Stomach (tissue), 9 donors: ENCODE measurements around the gene TEAD1. TPM values are rescaled to one million over a fixed set of nuclear protein-coding genes. Genes with fewer than 3 reads are reported as not detected.

Source experiments
- DNase-seq, 2 donors: peaks; one replicate each; pipeline versions ENCODE4 v3.0.0 to v3.0.0-alpha.2; 2013 to 2019
- H3K27ac ChIP-seq, 5 donors: fragments of 200-600 bp in 4 of 5; sonication (generic) in 4 of 5; one replicate each; pipeline ENCODE4 v1.5.1; 2013 to 2019; ENCODE audit warnings: mild to moderate bottlenecking in 1 of 5, moderate library complexity in 1 of 5
- H3K27me3 ChIP-seq, 3 donors: fragments of 200-600 bp; sonication (generic); one replicate each; pipeline ENCODE4 v1.5.1; 2017 to 2019; ENCODE audit warnings: mixed run types in 1 of 3
- H3K36me3 ChIP-seq, 4 donors: fragments of 200-600 bp; sonication (generic); 1 replicate in 3 of 4; 2 replicates in 1 of 4; pipeline ENCODE4 v1.5.1; 2016 to 2019
- H3K4me1 ChIP-seq, 4 donors: fragments of 200-600 bp; sonication (generic); one replicate each; pipeline ENCODE4 v1.5.1; 2016 to 2019
- H3K4me3 ChIP-seq, 4 donors: fragments of 200-600 bp; sonication (generic) in 3 of 4; one replicate each; pipeline ENCODE4 v1.5.1; 2016 to 2019; ENCODE audit warnings: mild to moderate bottlenecking in 1 of 4
- H3K9me3 ChIP-seq, 4 donors: fragments of 200-600 bp; sonication (generic); one replicate each; pipeline ENCODE4 v1.5.1; 2016 to 2019
- EP300 ChIP-seq: sonication (generic); formaldehyde crosslinking; IDR thresholded peaks from one replicate; pipeline ENCODE4 v1.6.1; 2017; ENCODE audit warnings: antibody characterized with exemption
- POLR2A ChIP-seq, 4 donors: fragments of 450-650 bp; IDR thresholded peaks; one replicate each; pipeline ENCODE4 v1.6.1; 2016; ENCODE audit warnings: antibody characterized with exemption in 4 of 4, control low read depth in 2 of 4, mild to moderate bottlenecking in 1 of 4, moderate library complexity in 1 of 4
- POLR2AphosphoS5 ChIP-seq, 3 donors: sonication (generic); formaldehyde crosslinking; IDR thresholded peaks; one replicate each; pipeline ENCODE4 v1.6.1; 2016; ENCODE audit warnings: antibody characterized with exemption in 3 of 3
- WGBS, 5 donors: extraction: QIAGEN DNeasy Blood & Tissue Kit in 3 of 5; methylation state at CpG; one replicate each; pipeline versions ENCODE4 v1.1.5 to v1.1.7; 2013 to 2018; 5-methylcytosine and 5-hydroxymethylcytosine counted together
- intact Hi-C: fragments of 100-400 bp; cut with DNase I; formaldehyde crosslinking; loops from one replicate; pipeline ENCODE4 v1.15.1; 2023; ENCODE audit warnings: low total_unique reads
- polyA plus RNA-seq, 3 donors: library from polyadenylated mRNA; stranded (reverse); fragments of 200-250 nt; gene quantifications; one replicate each; pipeline ENCODE4 v1.2.3, GENCODE V29; 2013
- total RNA-seq, 5 donors: library from RNA; depleted of rRNA; stranded (reverse); fragments of >200 nt; gene quantifications; one replicate each; pipeline versions ENCODE4 v1.1.0 to v1.2.3, GENCODE V29; 2014 to 2016
- TF ChIP-seq, protein P1 (sequence below), 7 experiments: fragments of 450-650 bp in 4 of 7; fragments of 200-600 bp in 3 of 7; sonication (generic) in 3 of 7; IDR thresholded peaks; one replicate each; pipeline ENCODE4 v1.5.1; 2016 to 2019; ENCODE audit warnings: antibody characterized with exemption in 7 of 7, control low read depth in 2 of 7, mild to moderate bottlenecking in 1 of 7
- donor health status: healthy with polysubstance abuse.
- donor health status: Bipolar disorder and iron deficiency.
- donor health status: healthy.

The TEAD1 gene
- total and polyA plus RNA-seq, 8 donors = 4.9 to 133 (median 65.2) TPM

DNA sequence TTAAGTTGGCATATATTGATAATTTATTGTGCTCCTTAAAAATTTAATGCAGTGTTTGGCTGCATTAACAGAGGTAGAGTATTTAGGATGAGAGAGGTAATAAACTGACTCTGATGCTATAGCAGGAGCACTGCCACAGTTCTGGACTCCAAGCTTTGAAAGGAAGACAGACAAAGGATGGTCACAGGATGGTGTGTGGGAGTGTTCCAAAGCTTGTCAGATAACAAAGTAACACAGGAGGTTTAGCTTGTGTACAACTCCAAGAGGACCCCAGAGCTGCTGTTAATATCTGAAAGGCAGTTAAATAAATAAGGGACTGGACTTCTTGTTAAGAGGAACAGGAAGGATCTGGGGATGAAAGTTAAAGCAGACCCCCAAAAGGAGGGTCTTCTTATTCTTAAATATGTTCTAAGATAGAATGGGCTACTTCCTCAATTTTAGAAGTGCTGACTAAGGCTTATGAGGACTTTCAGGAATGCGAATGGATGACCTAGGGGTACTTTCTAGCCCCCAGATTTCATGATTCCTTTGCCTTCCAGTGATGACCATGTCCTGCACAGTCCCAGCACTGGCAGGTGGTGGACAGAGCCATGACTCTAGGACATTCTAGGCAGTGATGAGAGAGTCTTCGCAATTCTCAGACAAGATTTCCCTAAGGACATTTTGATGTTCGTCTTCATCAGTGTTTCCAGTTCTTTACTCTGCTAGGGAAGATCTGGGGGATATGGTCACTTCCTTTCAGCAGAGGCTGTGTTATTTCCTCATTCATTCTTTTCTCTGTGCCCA, 185.8 kb downstream of the TEAD1 start:
- TF ChIP-seq POLR2AphosphoS5 (IDR thresholded peaks at IDR 0.05) (no peak), POLR2A (IDR thresholded peaks at IDR 0.05) (no peak), EP300 (no peak)
- TF ChIP-seq, protein P1, sequence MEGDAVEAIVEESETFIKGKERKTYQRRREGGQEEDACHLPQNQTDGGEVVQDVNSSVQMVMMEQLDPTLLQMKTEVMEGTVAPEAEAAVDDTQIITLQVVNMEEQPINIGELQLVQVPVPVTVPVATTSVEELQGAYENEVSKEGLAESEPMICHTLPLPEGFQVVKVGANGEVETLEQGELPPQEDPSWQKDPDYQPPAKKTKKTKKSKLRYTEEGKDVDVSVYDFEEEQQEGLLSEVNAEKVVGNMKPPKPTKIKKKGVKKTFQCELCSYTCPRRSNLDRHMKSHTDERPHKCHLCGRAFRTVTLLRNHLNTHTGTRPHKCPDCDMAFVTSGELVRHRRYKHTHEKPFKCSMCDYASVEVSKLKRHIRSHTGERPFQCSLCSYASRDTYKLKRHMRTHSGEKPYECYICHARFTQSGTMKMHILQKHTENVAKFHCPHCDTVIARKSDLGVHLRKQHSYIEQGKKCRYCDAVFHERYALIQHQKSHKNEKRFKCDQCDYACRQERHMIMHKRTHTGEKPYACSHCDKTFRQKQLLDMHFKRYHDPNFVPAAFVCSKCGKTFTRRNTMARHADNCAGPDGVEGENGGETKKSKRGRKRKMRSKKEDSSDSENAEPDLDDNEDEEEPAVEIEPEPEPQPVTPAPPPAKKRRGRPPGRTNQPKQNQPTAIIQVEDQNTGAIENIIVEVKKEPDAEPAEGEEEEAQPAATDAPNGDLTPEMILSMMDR (IDR thresholded peaks at IDR 0.05) = no peak
- H3K36me3 ChIP-seq = no peaks in the 10 kb centered on the region
- DNase-seq = no peak
- intact Hi-C loops = no loop called here
- H3K27ac ChIP-seq = no peak overlapping the region
- no peaks in the 10 kb centered on the region for H3K9me3 ChIP-seq
- H3K27me3 ChIP-seq = no peaks in the 10 kb centered on the region
- H3K4me3 ChIP-seq = no peak overlapping the region
- peaks cover 17 to 65% (median 33%) of the 10 kb centered on the region in 4 donors for H3K4me1 ChIP-seq
- 89 to 94% (median 93%) methylated on average over 3 of the region's 3 CpGs for WGBS, 5 donors

DNA sequence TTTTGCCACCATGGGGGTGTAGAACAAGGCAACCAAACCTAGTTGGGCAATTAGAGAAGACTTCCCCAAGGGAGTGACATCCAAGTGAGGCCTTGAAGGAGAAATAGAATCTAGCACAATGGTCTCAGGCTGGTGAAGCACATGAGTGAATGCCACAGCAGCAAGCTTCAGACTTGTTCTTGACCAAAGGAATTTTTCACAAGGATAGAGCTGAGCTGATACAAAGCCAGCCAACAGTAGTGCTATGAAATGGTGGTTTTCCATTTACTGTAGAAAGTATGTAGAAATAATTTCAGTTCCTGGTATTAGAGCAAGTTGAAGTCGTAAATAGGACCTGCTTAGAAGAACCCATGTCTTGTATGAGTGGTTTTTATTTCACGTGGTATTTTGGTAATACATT, 186.6 kb downstream of the TEAD1 start:
- no peak for TF ChIP-seq POLR2A (IDR thresholded peaks at IDR 0.05)
- no peak for TF ChIP-seq EP300
- TF ChIP-seq, protein P1 (IDR thresholded peaks at IDR 0.05) = no peak
- TF ChIP-seq POLR2AphosphoS5 (IDR thresholded peaks at IDR 0.05) = no peak
- Histone ChIP-seq H3K4me1 (peaks cover 16 to 65% (median 35%) of the 10 kb centered on the region in 4 donors), H3K36me3 (no peaks in the 10 kb centered on the region), H3K27me3 (no peaks in the 10 kb centered on the region), H3K27ac (peak overlapping the region in 1 of 5 donors; percentile 11), H3K4me3 (no peak overlapping the region), H3K9me3 (no peaks in the 10 kb centered on the region)
- WGBS, 5 donors = 84 to 97% (median 87%) methylated on average over 2 of the region's 2 CpGs
- intact Hi-C loops = no loop called here
- DNase-seq = no peak

DNA sequence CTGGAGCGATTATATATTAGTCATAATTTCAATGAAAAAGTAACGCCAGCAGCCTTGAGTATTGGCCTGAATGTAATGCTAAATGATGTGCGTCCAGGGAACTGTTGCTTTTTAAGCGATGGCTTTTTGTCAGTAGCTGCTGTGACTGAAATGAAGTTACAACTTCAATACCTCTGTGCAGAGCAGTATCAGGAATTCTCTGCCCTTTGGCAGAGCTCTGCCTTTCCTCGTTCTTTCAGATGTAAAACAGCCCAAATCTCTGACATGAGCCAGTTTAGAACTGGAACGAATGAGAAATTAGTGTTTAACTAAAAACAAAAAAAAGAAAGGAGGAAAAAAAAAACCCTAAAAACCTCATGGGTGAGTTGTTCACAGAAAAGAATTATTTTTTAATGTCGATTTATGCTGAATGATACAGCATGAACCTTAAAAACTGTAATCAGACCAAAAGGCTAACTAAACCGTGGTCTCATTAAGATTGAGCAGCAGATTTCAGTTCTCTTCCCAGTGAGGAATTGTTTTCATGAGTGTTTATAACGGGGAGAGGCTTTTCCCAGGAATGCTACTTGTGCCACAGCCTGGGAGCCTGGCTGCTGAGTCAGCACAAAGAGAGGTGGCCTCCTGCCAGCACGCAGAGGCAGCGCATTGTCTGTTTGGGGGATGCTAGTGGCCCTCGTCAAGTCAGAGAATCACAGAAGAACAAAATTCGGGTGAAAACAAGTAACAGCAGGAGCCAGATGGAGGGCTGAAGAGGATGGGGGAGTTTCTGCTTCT, 188.7 kb downstream of the TEAD1 start:
- Histone ChIP-seq H3K27ac (peak overlapping the region; percentile 25 to 72 (median 66)), H3K4me1 (peaks cover 16 to 66% (median 41%) of the 10 kb centered on the region in 4 donors), H3K9me3 (no peaks in the 10 kb centered on the region), H3K36me3 (no peaks in the 10 kb centered on the region), H3K4me3 (no peak overlapping the region), H3K27me3 (no peaks in the 10 kb centered on the region)
- intact Hi-C loops = no loop called here
- DNase-seq = peak in 1 of 2 donors; percentile 86
- no peak for TF ChIP-seq EP300
- TF ChIP-seq POLR2AphosphoS5 (IDR thresholded peaks at IDR 0.05) = peak in 1 of 3 donors; percentile 45
- 35 to 55% (median 46%) methylated on average over 13 of the region's 13 CpGs for WGBS, 5 donors

DNA sequence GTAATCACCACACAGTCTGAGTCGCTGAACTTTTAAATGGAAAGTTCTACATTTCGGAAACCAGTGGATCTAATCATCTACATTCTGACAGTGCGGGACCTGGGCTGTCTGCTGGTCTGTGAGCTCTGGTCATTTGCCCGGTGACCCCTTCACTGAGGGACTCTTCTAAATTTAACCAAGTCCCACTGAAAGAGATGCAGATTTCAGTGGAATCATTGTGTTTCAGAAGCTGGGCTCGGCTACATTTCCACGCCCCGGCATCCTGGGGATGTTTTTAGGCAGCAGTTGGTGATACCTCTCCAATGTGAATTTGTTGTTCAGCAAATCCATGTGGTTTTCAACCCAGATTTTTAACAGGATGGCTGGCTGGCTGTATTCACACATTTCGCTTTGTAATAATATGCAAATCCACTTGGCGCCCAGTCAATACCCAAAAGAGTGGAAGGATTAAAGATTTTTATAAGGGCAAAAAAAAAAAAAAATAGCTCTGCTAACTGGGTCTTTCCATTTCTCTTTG, 189.4 kb downstream of the TEAD1 start:
- Histone ChIP-seq H3K27me3 (no peaks in the 10 kb centered on the region), H3K9me3 (no peaks in the 10 kb centered on the region), H3K4me1 (peaks cover 16 to 71% (median 44%) of the 10 kb centered on the region in 4 donors), H3K36me3 (no peaks in the 10 kb centered on the region), H3K4me3 (no peak overlapping the region), H3K27ac (peak overlapping the region; percentile 45 to 72 (median 66))
- TF ChIP-seq, protein P1 (IDR thresholded peaks at IDR 0.05) = no peak
- TF ChIP-seq POLR2A (IDR thresholded peaks at IDR 0.05) = no peak
- TF ChIP-seq POLR2AphosphoS5 (IDR thresholded peaks at IDR 0.05) = no peak
- no peak for TF ChIP-seq EP300
- WGBS, 5 donors = 59 to 85% (median 68%) methylated on average over 9 of the region's 9 CpGs
- peak in 1 of 2 donors; percentile 20 for DNase-seq
- intact Hi-C loops = no loop called here
